Right lobe of liver (tissue), 4 donors: ENCODE data around the gene PAK1.

Experiments used
- POLR2A ChIP-seq: fragments of 450-650 bp; IDR thresholded peaks from one replicate; pipeline ENCODE4 v1.6.1; 2017; ENCODE audit warnings: antibody characterized with exemption, mild to moderate bottlenecking
- TF ChIP-seq, protein P1 (sequence below), 4 donors: fragments of 200-600 bp in 3 of 4; fragments of 450-650 bp in 1 of 4; IDR thresholded peaks; one replicate each; pipeline versions ENCODE4 v1.5.1 to v1.8.0; 2016 to 2022; ENCODE audit warnings: antibody characterized with exemption in 4 of 4, mild to moderate bottlenecking in 2 of 4
- donor health status: DM: no; HTN: no; CAD: no.
- donor health status: DM: no; HTN: no; CAD: no.
- donor health status: DM: no; HTN: yes; CAD: no.

DNA sequence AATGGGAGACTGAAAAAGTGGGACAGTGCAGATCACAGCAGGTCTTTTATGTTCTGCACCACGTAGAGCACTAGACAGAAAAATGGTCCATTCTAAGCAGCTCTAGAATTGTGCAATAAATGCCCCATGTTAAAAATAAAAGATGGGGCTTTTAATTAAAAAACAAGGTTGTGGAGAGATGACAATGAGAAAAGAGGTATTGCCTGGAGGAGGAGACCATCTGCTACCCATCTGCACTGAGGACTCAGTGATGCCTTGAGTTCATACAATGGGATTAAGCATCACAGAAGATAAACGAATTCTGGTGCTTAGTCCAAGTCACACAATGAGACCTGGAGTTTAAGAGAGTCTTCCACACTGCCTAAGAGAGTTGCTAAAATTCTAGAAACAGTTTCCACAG is 73.6 kb downstream of the PAK1 start:
- TF ChIP-seq, protein P1, sequence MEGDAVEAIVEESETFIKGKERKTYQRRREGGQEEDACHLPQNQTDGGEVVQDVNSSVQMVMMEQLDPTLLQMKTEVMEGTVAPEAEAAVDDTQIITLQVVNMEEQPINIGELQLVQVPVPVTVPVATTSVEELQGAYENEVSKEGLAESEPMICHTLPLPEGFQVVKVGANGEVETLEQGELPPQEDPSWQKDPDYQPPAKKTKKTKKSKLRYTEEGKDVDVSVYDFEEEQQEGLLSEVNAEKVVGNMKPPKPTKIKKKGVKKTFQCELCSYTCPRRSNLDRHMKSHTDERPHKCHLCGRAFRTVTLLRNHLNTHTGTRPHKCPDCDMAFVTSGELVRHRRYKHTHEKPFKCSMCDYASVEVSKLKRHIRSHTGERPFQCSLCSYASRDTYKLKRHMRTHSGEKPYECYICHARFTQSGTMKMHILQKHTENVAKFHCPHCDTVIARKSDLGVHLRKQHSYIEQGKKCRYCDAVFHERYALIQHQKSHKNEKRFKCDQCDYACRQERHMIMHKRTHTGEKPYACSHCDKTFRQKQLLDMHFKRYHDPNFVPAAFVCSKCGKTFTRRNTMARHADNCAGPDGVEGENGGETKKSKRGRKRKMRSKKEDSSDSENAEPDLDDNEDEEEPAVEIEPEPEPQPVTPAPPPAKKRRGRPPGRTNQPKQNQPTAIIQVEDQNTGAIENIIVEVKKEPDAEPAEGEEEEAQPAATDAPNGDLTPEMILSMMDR (IDR thresholded peaks at IDR 0.05): no peak
- TF ChIP-seq POLR2A: no peak
